Parathyroid adenoma (tissue), 2 donors: ENCODE measurements around the gene ACTR3.

Experiments
- H2AFZ ChIP-seq: fragments of 300-600 bp; sonication (generic); one replicate; pipeline ENCODE4 v1.7.0; 2017; ENCODE audit warnings: antibody characterized with exemption, mild to moderate bottlenecking
- H3K27ac ChIP-seq: fragments of 300-600 bp; sonication (generic); one replicate; pipeline ENCODE4 v1.7.0; 2017
- H3K27me3 ChIP-seq: fragments of 300-600 bp; sonication (generic); one replicate; pipeline ENCODE4 v1.7.0; 2017; ENCODE audit warnings: low read length; ENCODE audit not compliant: control insufficient read depth, insufficient read depth
- H3K36me3 ChIP-seq: fragments of 300-600 bp; sonication (generic); one replicate; pipeline ENCODE4 v1.7.0; 2017; ENCODE audit warnings: low read length; ENCODE audit not compliant: control insufficient read depth, insufficient read depth
- H3K4me1 ChIP-seq: fragments of 300-600 bp; sonication (generic); one replicate; pipeline ENCODE4 v1.7.0; 2017; ENCODE audit warnings: control low read depth
- H3K4me2 ChIP-seq: fragments of 300-600 bp; sonication (generic); one replicate; pipeline ENCODE4 v1.7.0; 2017; ENCODE audit warnings: low read length
- H3K4me3 ChIP-seq: fragments of 300-600 bp; sonication (generic); one replicate; pipeline ENCODE4 v1.7.0; 2017; ENCODE audit warnings: low read depth, low read length
- H3K79me2 ChIP-seq: fragments of 300-600 bp; sonication (generic); one replicate; pipeline ENCODE4 v1.7.0; 2017; ENCODE audit warnings: control low read depth
- H3K9ac ChIP-seq: fragments of 300-600 bp; sonication (generic); one replicate; pipeline ENCODE4 v1.7.0; 2017; ENCODE audit warnings: mild to moderate bottlenecking
- H3K9me3 ChIP-seq: fragments of 300-600 bp; sonication (generic); one replicate; pipeline ENCODE4 v1.7.0; 2017; ENCODE audit warnings: low read length; ENCODE audit not compliant: control insufficient read depth
- TF ChIP-seq, protein P1 (sequence below): fragments of 300-600 bp; sonication (generic); IDR thresholded peaks from one replicate; pipeline ENCODE4 v1.7.0; 2017; ENCODE audit warnings: antibody characterized with exemption, mild to moderate bottlenecking
- donor health status: primary hyperparathyroidism.

ACTR3 gene

DNA sequence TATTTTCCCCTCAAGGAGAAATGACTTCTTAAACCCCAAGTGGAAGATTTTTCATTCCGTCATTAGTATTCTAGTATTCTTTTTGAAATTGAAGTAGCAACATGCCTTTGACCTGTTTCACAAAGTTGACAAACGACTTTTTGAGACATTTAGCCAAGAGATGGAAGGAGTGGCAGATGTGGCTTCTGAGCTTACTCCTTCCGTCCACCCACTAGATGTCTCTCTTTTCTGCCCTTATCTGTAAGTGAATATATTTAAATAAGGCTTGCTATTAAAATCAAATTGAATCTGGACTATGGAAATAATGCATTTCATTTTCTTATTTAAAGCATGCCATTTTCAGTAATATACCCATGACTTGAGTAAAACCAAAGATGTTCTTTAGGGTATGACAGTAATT is 74.1 kb downstream of the ACTR3 start:
- no peak overlapping the region for H3K9ac ChIP-seq
- TF ChIP-seq, protein P1, sequence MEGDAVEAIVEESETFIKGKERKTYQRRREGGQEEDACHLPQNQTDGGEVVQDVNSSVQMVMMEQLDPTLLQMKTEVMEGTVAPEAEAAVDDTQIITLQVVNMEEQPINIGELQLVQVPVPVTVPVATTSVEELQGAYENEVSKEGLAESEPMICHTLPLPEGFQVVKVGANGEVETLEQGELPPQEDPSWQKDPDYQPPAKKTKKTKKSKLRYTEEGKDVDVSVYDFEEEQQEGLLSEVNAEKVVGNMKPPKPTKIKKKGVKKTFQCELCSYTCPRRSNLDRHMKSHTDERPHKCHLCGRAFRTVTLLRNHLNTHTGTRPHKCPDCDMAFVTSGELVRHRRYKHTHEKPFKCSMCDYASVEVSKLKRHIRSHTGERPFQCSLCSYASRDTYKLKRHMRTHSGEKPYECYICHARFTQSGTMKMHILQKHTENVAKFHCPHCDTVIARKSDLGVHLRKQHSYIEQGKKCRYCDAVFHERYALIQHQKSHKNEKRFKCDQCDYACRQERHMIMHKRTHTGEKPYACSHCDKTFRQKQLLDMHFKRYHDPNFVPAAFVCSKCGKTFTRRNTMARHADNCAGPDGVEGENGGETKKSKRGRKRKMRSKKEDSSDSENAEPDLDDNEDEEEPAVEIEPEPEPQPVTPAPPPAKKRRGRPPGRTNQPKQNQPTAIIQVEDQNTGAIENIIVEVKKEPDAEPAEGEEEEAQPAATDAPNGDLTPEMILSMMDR: no peak
- H3K27ac ChIP-seq: no peak overlapping the region
- H3K4me3 ChIP-seq: no peak overlapping the region
- H2AFZ ChIP-seq: no peak overlapping the region
- no peaks in the 10 kb centered on the region for H3K79me2 ChIP-seq
- H3K27me3 ChIP-seq: no peaks in the 10 kb centered on the region
- no peak overlapping the region for H3K4me2 ChIP-seq
- H3K4me1 ChIP-seq: peaks cover 2% of the 10 kb centered on the region
- no peaks in the 10 kb centered on the region for H3K36me3 ChIP-seq
- H3K9me3 ChIP-seq: no peaks in the 10 kb centered on the region

DNA sequence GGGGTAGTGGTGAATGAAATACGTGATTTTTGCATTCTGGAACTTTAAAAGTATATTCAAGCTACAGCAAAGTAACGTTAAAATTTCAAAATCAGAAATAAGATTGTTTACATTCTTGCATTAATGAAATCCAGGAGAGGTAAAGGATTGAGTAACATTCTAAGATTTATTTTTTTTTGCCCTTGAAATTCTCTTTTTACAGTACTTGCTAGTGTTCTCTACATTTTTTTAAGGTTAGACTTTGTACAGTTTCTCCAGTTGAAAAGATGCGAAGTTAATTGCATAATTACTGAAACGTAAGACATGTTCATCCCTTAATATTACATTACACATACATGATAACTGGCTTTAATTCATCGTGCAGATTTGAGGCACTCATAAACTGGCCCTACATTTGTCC is 74.5 kb downstream of the ACTR3 start:
- TF ChIP-seq, protein P1: no peak
- Histone ChIP-seq H3K27me3 (no peaks in the 10 kb centered on the region), H2AFZ (no peak overlapping the region), H3K36me3 (no peaks in the 10 kb centered on the region), H3K4me1 (peaks cover 2% of the 10 kb centered on the region), H3K4me2 (no peak overlapping the region), H3K9ac (no peak overlapping the region), H3K9me3 (no peaks in the 10 kb centered on the region), H3K4me3 (no peak overlapping the region), H3K79me2 (no peaks in the 10 kb centered on the region), H3K27ac (no peak overlapping the region)

DNA sequence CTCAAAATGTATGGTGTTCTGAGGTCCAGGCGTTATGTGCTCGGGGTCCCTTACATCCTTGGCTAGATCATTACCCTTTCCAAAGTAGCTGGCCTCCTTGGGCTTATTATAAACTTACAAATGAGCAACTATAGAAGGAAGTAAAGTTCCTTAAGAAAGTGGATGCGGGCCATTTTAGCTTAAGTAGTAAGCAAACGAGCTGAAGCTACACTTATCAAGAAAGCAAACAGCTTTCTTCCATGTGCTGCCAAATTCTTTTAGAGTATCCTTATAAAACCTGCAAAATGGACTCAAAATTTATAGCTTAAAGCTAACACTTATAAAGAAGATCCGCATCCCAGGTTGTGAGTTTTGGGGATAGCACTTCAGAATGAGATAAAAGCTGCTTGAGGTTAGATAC is 75.3 kb downstream of the ACTR3 start:
- Histone ChIP-seq H3K36me3 (no peaks in the 10 kb centered on the region), H3K9ac (no peak overlapping the region), H3K4me3 (no peak overlapping the region), H3K9me3 (no peaks in the 10 kb centered on the region), H3K79me2 (no peaks in the 10 kb centered on the region), H2AFZ (no peak overlapping the region), H3K27me3 (no peaks in the 10 kb centered on the region), H3K4me1 (peaks cover 2% of the 10 kb centered on the region), H3K4me2 (no peak overlapping the region), H3K27ac (no peak overlapping the region)
- TF ChIP-seq, protein P1: no peak

DNA sequence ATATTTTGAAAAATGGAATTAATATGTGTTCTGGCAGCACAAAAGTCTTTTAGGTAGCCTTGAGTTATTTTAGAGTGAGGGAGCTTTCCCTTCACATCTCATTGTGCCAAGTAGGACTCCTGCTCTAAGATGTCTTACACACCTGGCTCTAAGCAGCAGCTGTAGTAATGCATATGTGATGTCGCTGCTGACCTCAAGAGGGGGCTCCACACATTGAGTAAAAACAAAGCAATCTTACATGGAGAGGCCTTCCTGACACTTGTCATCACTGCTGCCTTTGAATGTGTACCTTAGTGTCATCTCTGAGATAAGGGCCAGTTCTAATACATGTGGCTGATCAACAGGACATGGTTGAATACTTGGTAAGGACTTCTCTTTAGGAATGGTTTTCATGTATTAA is 75.8 kb downstream of the ACTR3 start:
- no peak overlapping the region for H3K9ac ChIP-seq
- TF ChIP-seq, protein P1: peak; percentile 32
- H3K9me3 ChIP-seq: no peaks in the 10 kb centered on the region
- no peak overlapping the region for H3K4me2 ChIP-seq
- H2AFZ ChIP-seq: no peak overlapping the region
- H3K79me2 ChIP-seq: no peaks in the 10 kb centered on the region
- no peak overlapping the region for H3K4me3 ChIP-seq
- H3K36me3 ChIP-seq: no peaks in the 10 kb centered on the region
- no peaks in the 10 kb centered on the region for H3K27me3 ChIP-seq
- peaks cover 2% of the 10 kb centered on the region for H3K4me1 ChIP-seq
- H3K27ac ChIP-seq: no peak overlapping the region

DNA sequence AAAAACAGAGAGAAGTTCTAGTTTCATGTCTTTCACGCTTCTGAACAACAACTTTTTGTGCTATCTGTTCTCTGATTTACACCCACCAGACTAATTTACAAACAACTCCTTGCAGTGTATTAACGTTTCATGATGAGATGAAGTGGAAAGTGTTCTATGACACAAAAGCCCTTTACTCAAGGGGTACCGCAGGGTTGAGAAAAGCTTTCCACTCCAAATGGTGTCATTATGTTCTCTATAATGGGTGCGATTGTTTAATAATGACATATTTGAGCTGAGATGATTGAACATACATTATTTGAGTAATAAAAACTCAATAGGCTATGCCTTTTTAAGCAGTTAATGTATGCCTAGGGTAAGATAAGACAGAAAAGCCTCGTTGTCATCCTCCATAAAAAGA is 76.3 kb downstream of the ACTR3 start:
- no peak overlapping the region for H3K27ac ChIP-seq
- H3K9me3 ChIP-seq: no peaks in the 10 kb centered on the region
- H3K4me1 ChIP-seq: peaks cover 2% of the 10 kb centered on the region
- no peak overlapping the region for H2AFZ ChIP-seq
- no peaks in the 10 kb centered on the region for H3K27me3 ChIP-seq
- no peak overlapping the region for H3K4me3 ChIP-seq
- TF ChIP-seq, protein P1: no peak
- H3K4me2 ChIP-seq: no peak overlapping the region
- H3K9ac ChIP-seq: no peak overlapping the region
- no peaks in the 10 kb centered on the region for H3K36me3 ChIP-seq
- H3K79me2 ChIP-seq: no peaks in the 10 kb centered on the region
